ENCODE results near the gene POGLUT3. TPM values are rescaled to one million over a fixed set of nuclear protein-coding genes. Genes with fewer than 3 reads are reported as not detected.

Gene POGLUT3
- total and polyA plus RNA-seq, 2 experiments from 2014 or later: 7.6 to 12.2 TPM

DNA sequence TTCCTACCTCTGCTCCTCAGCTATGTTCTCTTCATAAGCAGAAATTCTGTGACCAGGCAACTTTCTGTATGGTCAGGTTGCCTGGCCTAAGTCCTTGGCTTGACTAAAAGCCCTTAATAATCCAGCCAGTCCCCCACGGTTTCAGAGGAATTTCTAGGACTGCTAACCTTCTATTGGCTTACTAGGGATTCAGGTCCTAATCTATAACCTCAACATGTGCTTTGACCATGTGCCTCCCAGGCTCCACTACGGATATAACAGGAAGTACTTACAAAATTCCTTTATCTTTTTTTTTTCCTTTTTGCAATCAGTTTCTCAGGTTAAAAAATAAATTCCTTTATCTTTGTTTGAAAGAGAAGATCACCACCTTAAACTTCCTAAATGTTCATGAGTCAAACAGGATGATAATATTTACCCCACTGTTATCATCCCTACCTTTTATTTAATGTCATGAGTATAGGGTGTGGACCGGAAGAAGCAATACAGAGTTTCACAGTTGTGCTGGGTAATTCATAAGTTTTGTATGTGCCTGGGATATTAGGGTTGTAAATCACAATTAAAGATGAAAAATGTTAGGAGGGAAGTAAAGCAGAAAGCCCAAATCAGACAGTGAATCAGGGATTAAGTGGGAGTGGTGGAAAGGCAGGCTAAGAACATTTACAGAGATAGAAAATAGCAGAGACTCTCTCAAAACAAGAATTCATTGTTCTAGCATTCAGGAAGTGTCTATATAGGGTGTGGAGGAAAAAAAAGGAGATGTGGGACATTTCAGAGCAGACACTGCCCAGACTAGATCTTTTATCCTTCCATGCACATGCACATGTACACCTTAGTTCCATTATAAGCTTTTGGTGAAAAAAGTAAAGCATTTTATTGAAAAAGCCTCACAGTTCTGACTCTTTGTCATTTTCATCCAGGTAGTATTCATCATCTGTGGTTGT, 10.7 kb upstream of the POGLUT3 start (continued):
- TF ChIP-seq, protein P1, sequence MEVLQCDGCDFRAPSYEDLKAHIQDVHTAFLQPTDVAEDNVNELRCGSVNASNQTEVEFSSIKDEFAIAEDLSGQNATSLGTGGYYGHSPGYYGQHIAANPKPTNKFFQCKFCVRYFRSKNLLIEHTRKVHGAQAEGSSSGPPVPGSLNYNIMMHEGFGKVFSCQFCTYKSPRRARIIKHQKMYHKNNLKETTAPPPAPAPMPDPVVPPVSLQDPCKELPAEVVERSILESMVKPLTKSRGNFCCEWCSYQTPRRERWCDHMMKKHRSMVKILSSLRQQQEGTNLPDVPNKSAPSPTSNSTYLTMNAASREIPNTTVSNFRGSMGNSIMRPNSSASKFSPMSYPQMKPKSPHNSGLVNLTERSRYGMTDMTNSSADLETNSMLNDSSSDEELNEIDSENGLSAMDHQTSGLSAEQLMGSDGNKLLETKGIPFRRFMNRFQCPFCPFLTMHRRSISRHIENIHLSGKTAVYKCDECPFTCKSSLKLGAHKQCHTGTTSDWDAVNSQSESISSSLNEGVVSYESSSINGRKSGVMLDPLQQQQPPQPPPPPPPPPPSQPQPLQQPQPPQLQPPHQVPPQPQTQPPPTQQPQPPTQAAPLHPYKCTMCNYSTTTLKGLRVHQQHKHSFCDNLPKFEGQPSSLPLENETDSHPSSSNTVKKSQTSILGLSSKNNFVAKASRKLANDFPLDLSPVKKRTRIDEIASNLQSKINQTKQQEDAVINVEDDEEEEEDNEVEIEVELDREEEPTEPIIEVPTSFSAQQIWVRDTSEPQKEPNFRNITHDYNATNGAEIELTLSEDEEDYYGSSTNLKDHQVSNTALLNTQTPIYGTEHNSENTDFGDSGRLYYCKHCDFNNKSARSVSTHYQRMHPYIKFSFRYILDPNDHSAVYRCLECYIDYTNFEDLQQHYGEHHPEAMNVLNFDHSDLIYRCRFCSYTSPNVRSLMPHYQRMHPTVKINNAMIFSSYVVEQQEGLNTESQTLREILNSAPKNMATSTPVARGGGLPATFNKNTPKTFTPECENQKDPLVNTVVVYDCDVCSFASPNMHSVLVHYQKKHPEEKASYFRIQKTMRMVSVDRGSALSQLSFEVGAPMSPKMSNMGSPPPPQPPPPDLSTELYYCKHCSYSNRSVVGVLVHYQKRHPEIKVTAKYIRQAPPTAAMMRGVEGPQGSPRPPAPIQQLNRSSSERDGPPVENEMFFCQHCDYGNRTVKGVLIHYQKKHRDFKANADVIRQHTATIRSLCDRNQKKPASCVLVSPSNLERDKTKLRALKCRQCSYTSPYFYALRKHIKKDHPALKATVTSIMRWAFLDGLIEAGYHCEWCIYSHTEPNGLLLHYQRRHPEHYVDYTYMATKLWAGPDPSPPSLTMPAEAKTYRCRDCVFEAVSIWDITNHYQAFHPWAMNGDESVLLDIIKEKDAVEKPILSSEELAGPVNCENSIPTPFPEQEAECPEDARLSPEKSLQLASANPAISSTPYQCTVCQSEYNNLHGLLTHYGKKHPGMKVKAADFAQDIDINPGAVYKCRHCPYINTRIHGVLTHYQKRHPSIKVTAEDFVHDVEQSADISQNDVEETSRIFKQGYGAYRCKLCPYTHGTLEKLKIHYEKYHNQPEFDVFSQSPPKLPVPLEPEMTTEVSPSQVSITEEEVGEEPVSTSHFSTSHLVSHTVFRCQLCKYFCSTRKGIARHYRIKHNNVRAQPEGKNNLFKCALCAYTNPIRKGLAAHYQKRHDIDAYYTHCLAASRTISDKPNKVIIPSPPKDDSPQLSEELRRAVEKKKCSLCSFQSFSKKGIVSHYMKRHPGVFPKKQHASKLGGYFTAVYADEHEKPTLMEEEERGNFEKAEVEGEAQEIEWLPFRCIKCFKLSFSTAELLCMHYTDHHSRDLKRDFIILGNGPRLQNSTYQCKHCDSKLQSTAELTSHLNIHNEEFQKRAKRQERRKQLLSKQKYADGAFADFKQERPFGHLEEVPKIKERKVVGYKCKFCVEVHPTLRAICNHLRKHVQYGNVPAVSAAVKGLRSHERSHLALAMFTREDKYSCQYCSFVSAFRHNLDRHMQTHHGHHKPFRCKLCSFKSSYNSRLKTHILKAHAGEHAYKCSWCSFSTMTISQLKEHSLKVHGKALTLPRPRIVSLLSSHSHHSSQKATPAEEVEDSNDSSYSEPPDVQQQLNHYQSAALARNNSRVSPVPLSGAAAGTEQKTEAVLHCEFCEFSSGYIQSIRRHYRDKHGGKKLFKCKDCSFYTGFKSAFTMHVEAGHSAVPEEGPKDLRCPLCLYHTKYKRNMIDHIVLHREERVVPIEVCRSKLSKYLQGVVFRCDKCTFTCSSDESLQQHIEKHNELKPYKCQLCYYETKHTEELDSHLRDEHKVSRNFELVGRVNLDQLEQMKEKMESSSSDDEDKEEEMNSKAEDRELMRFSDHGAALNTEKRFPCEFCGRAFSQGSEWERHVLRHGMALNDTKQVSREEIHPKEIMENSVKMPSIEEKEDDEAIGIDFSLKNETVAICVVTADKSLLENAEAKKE (CRISPR knock-in tag; IDR thresholded peaks at IDR 0.05): no peak
- TF ChIP-seq ZNF114 (CRISPR knock-in tag; IDR thresholded peaks at IDR 0.05): no peak
- TF ChIP-seq ZNF331 (CRISPR knock-in tag; IDR thresholded peaks at IDR 0.05; ENCODE audit: low read depth): no peak
- TF ChIP-seq, protein P2, sequence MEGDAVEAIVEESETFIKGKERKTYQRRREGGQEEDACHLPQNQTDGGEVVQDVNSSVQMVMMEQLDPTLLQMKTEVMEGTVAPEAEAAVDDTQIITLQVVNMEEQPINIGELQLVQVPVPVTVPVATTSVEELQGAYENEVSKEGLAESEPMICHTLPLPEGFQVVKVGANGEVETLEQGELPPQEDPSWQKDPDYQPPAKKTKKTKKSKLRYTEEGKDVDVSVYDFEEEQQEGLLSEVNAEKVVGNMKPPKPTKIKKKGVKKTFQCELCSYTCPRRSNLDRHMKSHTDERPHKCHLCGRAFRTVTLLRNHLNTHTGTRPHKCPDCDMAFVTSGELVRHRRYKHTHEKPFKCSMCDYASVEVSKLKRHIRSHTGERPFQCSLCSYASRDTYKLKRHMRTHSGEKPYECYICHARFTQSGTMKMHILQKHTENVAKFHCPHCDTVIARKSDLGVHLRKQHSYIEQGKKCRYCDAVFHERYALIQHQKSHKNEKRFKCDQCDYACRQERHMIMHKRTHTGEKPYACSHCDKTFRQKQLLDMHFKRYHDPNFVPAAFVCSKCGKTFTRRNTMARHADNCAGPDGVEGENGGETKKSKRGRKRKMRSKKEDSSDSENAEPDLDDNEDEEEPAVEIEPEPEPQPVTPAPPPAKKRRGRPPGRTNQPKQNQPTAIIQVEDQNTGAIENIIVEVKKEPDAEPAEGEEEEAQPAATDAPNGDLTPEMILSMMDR (conservative IDR thresholded peaks at IDR 0.05; ENCODE audit: low read depth in 2 of 2): no peak
- TF ChIP-seq POLR2AphosphoS5 (IDR thresholded peaks at IDR 0.05; ENCODE audit: low read depth): no peak

DNA sequence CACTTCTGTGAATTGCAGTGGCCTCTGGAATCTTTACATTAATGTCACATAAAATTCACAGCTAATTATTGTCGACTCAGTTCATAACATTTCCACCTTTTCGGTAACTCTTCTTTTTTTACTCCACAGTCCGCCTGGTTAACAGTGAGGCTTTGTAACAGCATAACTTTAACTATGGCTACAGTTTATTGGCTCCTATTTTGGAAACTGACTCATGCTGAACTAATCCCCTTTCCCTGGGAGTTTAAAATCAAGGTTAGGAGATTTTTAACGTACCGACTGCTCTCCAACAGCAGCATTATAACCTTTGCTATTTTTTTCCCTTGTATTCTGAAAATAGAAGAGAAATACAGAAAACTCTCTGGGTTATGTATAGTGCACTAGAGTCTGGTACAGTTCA, 3.2 kb upstream of the POGLUT3 start:
- no peak for DNase-seq (ENCODE audit: low spot score)
- H3K27ac Mint-ChIP-seq: no peak overlapping the region
- no peak overlapping the region for H2AFZ ChIP-seq
- H3K4me1 ChIP-seq (ENCODE audit: insufficient read depth): peaks cover 9% of the 10 kb centered on the region
- H3F3A ChIP-seq (replicated peaks; ENCODE audit: low read depth): 0 out of 2 replicates have a peak, but pooled peaks cover 4% of the 10 kb centered on the region
- peaks cover 8% of the 10 kb centered on the region; the same call in 2 of the 3 replicates for H3K4me1 Mint-ChIP-seq
- H3K4me2 ChIP-seq: no peak overlapping the region
- H3K27ac ChIP-seq (ENCODE audit: low read depth): no peak overlapping the region
- ATAC-seq: no peak
- H3K4me3 ChIP-seq: no peak overlapping the region
- H3K4me3 Mint-ChIP-seq: no peak overlapping the region
- no peaks in the 10 kb centered on the region for H3K79me2 ChIP-seq (replicated peaks; ENCODE audit: insufficient read depth)
- no peaks in the 10 kb centered on the region for H3K36me3 Mint-ChIP-seq (ENCODE audit: low read depth)
- H3K9me2 ChIP-seq (ENCODE audit: insufficient read depth): no peaks in the 10 kb centered on the region
- no peaks in the 10 kb centered on the region for H4K20me1 ChIP-seq (replicated peaks; ENCODE audit: insufficient read depth)
- no peaks in the 10 kb centered on the region for H3K9me3 Mint-ChIP-seq
- H3K27me3 Mint-ChIP-seq (ENCODE audit: insufficient read depth, low read depth, poor library complexity): peaks cover 16% of the 10 kb centered on the region
- H3K36me3 ChIP-seq (ENCODE audit: insufficient read depth): no peaks in the 10 kb centered on the region
- H3K27me3 ChIP-seq (ENCODE audit: insufficient read depth): peaks cover 4% of the 10 kb centered on the region; the same call in 1 of the 2 replicates
- TF ChIP-seq ZNF331 (CRISPR knock-in tag; IDR thresholded peaks at IDR 0.05; ENCODE audit: low read depth): no peak
- TF ChIP-seq, protein P1 (CRISPR knock-in tag; IDR thresholded peaks at IDR 0.05): no peak

All from GM23338 (cell line).